Karpas-422 (cell line): ENCODE measurements around the gene PTPRO. TPM values are rescaled to one million over a fixed set of nuclear protein-coding genes. Genes with fewer than 3 reads are reported as not detected.
"Not testable (repeated sequence)": the region's sequence is repeated elsewhere in the genome, so short reads cannot be mapped to it uniquely, and the experiment has no call there.

Experiments used
- DNase-seq: peaks from one replicate; pipeline ENCODE4 v3.0.0-alpha.2; 2015
- H2AFZ ChIP-seq: fragments of 200-600 bp; sonication (generic); 2 replicates; pipeline ENCODE4 v1.6.1; 2014; ENCODE audit warnings: antibody characterized with exemption, low read length, mixed read lengths
- H3K27ac ChIP-seq: fragments of 200-600 bp; sonication (generic); 2 replicates; pipeline ENCODE4 v1.5.1; 2014; ENCODE audit warnings: mild to moderate bottlenecking, low read length, moderate library complexity
- H3K27me3 ChIP-seq: fragments of 200-600 bp; sonication (generic); 2 replicates; pipeline ENCODE4 v1.6.1; 2014; ENCODE audit warnings: low read length, mixed read lengths
- H3K36me3 ChIP-seq: fragments of 200-600 bp; sonication (generic); 2 replicates; pipeline ENCODE4 v1.6.1; 2014; ENCODE audit warnings: low read length, mixed read lengths; ENCODE audit not compliant: insufficient read depth
- H3K4me1 ChIP-seq: fragments of 200-600 bp; sonication (generic); 2 replicates; pipeline ENCODE4 v1.6.1; 2014; ENCODE audit warnings: mild to moderate bottlenecking, low read length, mixed read lengths
- H3K4me2 ChIP-seq: fragments of 200-600 bp; sonication (generic); 2 replicates; pipeline ENCODE4 v1.6.1; 2014; ENCODE audit warnings: low read length, low read depth, mild to moderate bottlenecking; ENCODE audit not compliant: poor library complexity, severe bottlenecking
- H3K4me3 ChIP-seq: fragments of 200-600 bp; sonication (generic); 2 replicates; pipeline ENCODE4 v1.5.1; 2014; ENCODE audit warnings: mild to moderate bottlenecking, antibody characterized with exemption, low read length, mixed read lengths
- H3K79me2 ChIP-seq: fragments of 200-600 bp; sonication (generic); 2 replicates; pipeline ENCODE4 v1.6.1; 2014; ENCODE audit warnings: mild to moderate bottlenecking, low read length, mixed read lengths
- H3K9ac ChIP-seq: fragments of 200-600 bp; sonication (generic); 2 replicates; pipeline ENCODE4 v1.6.0; 2014; ENCODE audit warnings: low read length
- H3K9me2 ChIP-seq: fragments of 200-600 bp; sonication (generic), shearing (Covaris generic); replicated peaks from 2 replicates; pipeline ENCODE4 v1.6.0; 2014; ENCODE audit warnings: mild to moderate bottlenecking, low read length, moderate library complexity; ENCODE audit not compliant: insufficient read depth
- H3K9me3 ChIP-seq: fragments of 300-700, 200-600 bp; sonication (generic); 2 replicates; pipeline ENCODE4 v1.6.1; 2014; ENCODE audit warnings: low read length, mixed read lengths
- H4K20me1 ChIP-seq: fragments of 200-600 bp; sonication (generic); 2 replicates; pipeline ENCODE4 v1.6.1; 2014; ENCODE audit warnings: mild to moderate bottlenecking, antibody characterized with exemption, low read length, low read depth; ENCODE audit not compliant: insufficient read depth
- total RNA-seq: library from RNA; depleted of rRNA; stranded (reverse); fragments of >200 nt; shearing (Covaris generic); gene quantifications from 2 replicates; pipeline ENCODE4 v1.2.3, GENCODE V29; 2014; ENCODE audit warnings: low replicate concordance

The PTPRO gene
- total RNA-seq, 1 experiment from 2014 or later = not detected

- Histone ChIP-seq H3K27me3 (no peaks in the 10 kb centered on the region), H3K36me3 (no peaks in the 10 kb centered on the region), H2AFZ (no peak overlapping the region), H3K79me2 (no peaks in the 10 kb centered on the region), H3K4me2 (no peak overlapping the region), H3K4me3 (no peak overlapping the region), H4K20me1 (no peaks in the 10 kb centered on the region), H3K27ac (no peak overlapping the region), H3K9ac (no peak overlapping the region), H3K9me2 (no peaks in the 10 kb centered on the region), H3K9me3 (no peaks in the 10 kb centered on the region), H3K4me1 (no peaks in the 10 kb centered on the region)
- DNase-seq = no peak
Measured at GRCh38 chr12:15608941-15609340, 286.6 kb downstream of the PTPRO start.

- H3K4me3 ChIP-seq = no peak overlapping the region
- no peaks in the 10 kb centered on the region for H3K36me3 ChIP-seq
- no peaks in the 10 kb centered on the region for H3K9me3 ChIP-seq
- no peaks in the 10 kb centered on the region for H3K9me2 ChIP-seq
- no peak overlapping the region for H3K4me2 ChIP-seq
- H3K27me3 ChIP-seq = no peaks in the 10 kb centered on the region
- no peak overlapping the region for H2AFZ ChIP-seq
- no peaks in the 10 kb centered on the region for H3K4me1 ChIP-seq
- H3K9ac ChIP-seq = no peak overlapping the region
- no peak overlapping the region for H3K27ac ChIP-seq
- no peaks in the 10 kb centered on the region for H3K79me2 ChIP-seq
- H4K20me1 ChIP-seq = no peaks in the 10 kb centered on the region
- no peak for DNase-seq
Measured at GRCh38 chr12:15613981-15614380, 291.7 kb downstream of the PTPRO start.

GRCh38 chr12:15616495-15616894, 294.2 kb downstream of the PTPRO start:
- H3K36me3 ChIP-seq, H3K4me3 ChIP-seq, H3K27ac ChIP-seq, H3K9ac ChIP-seq, H3K79me2 ChIP-seq, H3K4me2 ChIP-seq, H3K4me1 ChIP-seq, H2AFZ ChIP-seq, DNase-seq, H3K9me2 ChIP-seq, H3K9me3 ChIP-seq, H4K20me1 ChIP-seq, H3K27me3 ChIP-seq: not testable (repeated sequence)

- Histone ChIP-seq H3K4me1 (no peaks in the 10 kb centered on the region), H3K27ac (no peak overlapping the region), H2AFZ (no peak overlapping the region), H4K20me1 (no peaks in the 10 kb centered on the region), H3K27me3 (no peaks in the 10 kb centered on the region), H3K9me2 (no peaks in the 10 kb centered on the region), H3K4me2 (no peak overlapping the region), H3K36me3 (no peaks in the 10 kb centered on the region), H3K9me3 (no peaks in the 10 kb centered on the region), H3K4me3 (no peak overlapping the region), H3K9ac (no peak overlapping the region), H3K79me2 (no peaks in the 10 kb centered on the region)
- no peak for DNase-seq
Measured at GRCh38 chr12:15620741-15621539, 298.6 kb downstream of the PTPRO start.

GRCh38 chr12:15625075-15625474, 302.8 kb downstream of the PTPRO start:
- no peaks in the 10 kb centered on the region for H4K20me1 ChIP-seq
- no peaks in the 10 kb centered on the region for H3K79me2 ChIP-seq
- no peaks in the 10 kb centered on the region for H3K9me3 ChIP-seq

GRCh38 chr12:15627995-15628945, 306.0 kb downstream of the PTPRO start:
- Histone ChIP-seq H3K9me2 (no peaks in the 10 kb centered on the region), H3K27ac (no peak overlapping the region), H3K4me1 (peaks cover 18% of the 10 kb centered on the region), H3K36me3 (no peaks in the 10 kb centered on the region), H3K4me2 (peak overlapping the region; percentile 61), H3K27me3 (no peaks in the 10 kb centered on the region), H3K9me3 (no peaks in the 10 kb centered on the region), H3K4me3 (no peak overlapping the region), H2AFZ (no peak overlapping the region), H3K9ac (no peak overlapping the region), H3K79me2 (no peaks in the 10 kb centered on the region), H4K20me1 (no peaks in the 10 kb centered on the region)
- DNase-seq = no peak

More at GRCh38 chr12:15625075-15625474, 302.8 kb downstream of the PTPRO start:
- Histone ChIP-seq H3K9ac (no peak overlapping the region), H3K9me2 (no peaks in the 10 kb centered on the region), H3K4me2 (no peak overlapping the region), H3K27me3 (no peaks in the 10 kb centered on the region), H3K4me3 (no peak overlapping the region), H3K36me3 (no peaks in the 10 kb centered on the region), H2AFZ (no peak overlapping the region), H3K27ac (no peak overlapping the region), H3K4me1 (peaks cover 18% of the 10 kb centered on the region)
- DNase-seq = no peak

- Histone ChIP-seq H3K4me3 (0 out of 2 replicates have a peak overlapping the region, but pooled peaks have one; percentile 27), H3K36me3 (no peaks in the 10 kb centered on the region), H3K9me3 (no peaks in the 10 kb centered on the region), H3K9me2 (no peaks in the 10 kb centered on the region), H4K20me1 (no peaks in the 10 kb centered on the region), H3K27ac (no peak overlapping the region), H3K79me2 (no peaks in the 10 kb centered on the region), H3K9ac (no peak overlapping the region), H3K4me2 (peak overlapping the region; percentile 61), H3K27me3 (no peaks in the 10 kb centered on the region), H3K4me1 (peaks cover 18% of the 10 kb centered on the region), H2AFZ (no peak overlapping the region)
- peak; percentile 49 for DNase-seq
Measured at GRCh38 chr12:15629108-15629507, 306.8 kb downstream of the PTPRO start.

- H3K27ac ChIP-seq = no peak overlapping the region
- no peaks in the 10 kb centered on the region for H3K36me3 ChIP-seq
- no peaks in the 10 kb centered on the region for H3K9me2 ChIP-seq
- no peak overlapping the region for H2AFZ ChIP-seq
- no peak overlapping the region for H3K9ac ChIP-seq
- no peaks in the 10 kb centered on the region for H3K27me3 ChIP-seq
- no peak for DNase-seq
- no peak overlapping the region for H3K4me3 ChIP-seq
- peaks cover 18% of the 10 kb centered on the region for H3K4me1 ChIP-seq
- peak overlapping the region; percentile 61 for H3K4me2 ChIP-seq
- no peaks in the 10 kb centered on the region for H3K79me2 ChIP-seq
- no peaks in the 10 kb centered on the region for H4K20me1 ChIP-seq
- no peaks in the 10 kb centered on the region for H3K9me3 ChIP-seq
Measured at GRCh38 chr12:15629761-15630160, 307.5 kb downstream of the PTPRO start.
